OCI-LY7 (cell line): ENCODE measurements around the gene CD63.

Experiments
- EZH2phosphoT487 ChIP-seq: fragments of 200-600 bp; sonication (generic); IDR thresholded peaks from 2 replicates; pipeline ENCODE4 v1.6.1; 2018; ENCODE audit warnings: low read depth, borderline replicate concordance, mild to moderate bottlenecking, mixed run types, antibody characterized with exemption, low read length, moderate library complexity, mixed read lengths
- TF ChIP-seq, protein P1 (sequence below): fragments of 200-600 bp; sonication (generic); conservative IDR thresholded peaks from 2 replicates; pipeline ENCODE4 v1.5.1; 2014; ENCODE audit warnings: mild to moderate bottlenecking, antibody characterized with exemption, low read length, moderate library complexity, mixed read lengths

DNA sequence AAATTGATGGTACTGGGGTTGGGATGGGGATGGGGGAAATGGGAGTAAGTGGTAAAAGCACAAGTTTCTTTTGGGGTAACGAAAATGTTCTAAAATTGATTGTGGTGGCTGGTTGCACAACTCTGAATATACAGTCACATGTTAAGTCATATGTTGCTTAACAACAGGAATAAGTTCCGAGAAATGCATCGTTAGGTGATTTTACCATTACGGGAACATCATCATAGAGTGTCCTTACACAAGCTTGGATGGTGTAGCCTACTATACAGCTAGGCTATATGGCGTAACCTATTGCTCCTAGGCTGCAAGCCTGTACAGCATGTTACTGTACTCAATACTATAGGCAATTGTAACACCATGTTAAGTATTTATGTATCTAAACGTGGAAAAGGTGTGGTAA is 52.1 kb downstream of the CD63 start:
- TF ChIP-seq, protein P1, sequence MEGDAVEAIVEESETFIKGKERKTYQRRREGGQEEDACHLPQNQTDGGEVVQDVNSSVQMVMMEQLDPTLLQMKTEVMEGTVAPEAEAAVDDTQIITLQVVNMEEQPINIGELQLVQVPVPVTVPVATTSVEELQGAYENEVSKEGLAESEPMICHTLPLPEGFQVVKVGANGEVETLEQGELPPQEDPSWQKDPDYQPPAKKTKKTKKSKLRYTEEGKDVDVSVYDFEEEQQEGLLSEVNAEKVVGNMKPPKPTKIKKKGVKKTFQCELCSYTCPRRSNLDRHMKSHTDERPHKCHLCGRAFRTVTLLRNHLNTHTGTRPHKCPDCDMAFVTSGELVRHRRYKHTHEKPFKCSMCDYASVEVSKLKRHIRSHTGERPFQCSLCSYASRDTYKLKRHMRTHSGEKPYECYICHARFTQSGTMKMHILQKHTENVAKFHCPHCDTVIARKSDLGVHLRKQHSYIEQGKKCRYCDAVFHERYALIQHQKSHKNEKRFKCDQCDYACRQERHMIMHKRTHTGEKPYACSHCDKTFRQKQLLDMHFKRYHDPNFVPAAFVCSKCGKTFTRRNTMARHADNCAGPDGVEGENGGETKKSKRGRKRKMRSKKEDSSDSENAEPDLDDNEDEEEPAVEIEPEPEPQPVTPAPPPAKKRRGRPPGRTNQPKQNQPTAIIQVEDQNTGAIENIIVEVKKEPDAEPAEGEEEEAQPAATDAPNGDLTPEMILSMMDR = no peak
- no peak for TF ChIP-seq EZH2phosphoT487
